ENCODE results near the gene TIGD1. TPM values are rescaled to one million over a fixed set of nuclear protein-coding genes. Genes with fewer than 3 reads are reported as not detected.

TIGD1 gene
- polyA plus RNA-seq, 1 of the 3 experiments (the other 2 are of a cell fraction) = 4.6 TPM

DNA sequence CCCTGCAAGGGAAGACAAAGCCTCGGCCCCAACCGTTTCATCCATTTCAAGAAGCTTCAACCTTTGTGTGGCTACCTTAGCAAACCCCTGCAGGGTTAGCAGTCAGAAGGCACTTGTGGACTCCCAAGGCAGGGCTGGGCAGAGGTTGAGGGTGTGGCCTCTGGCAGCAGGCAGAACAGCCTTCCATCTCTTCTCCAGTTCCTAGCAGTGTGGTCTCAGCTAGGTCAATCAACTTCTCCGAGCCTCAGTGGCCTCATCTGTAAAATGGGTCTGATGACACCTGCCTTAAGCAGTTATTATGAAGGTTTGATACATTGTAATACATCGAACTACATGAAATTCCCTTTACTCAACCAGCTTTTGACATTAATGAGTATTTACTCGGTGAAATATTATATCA is 37.0 kb downstream of the TIGD1 start (continued):
- TF ChIP-seq EP300 (IDR thresholded peaks at IDR 0.05; ENCODE audit: borderline replicate concordance in 1 of 2, low read depth in 1 of 2, low read length in 1 of 2) = no peak
- TF ChIP-seq, protein P1, sequence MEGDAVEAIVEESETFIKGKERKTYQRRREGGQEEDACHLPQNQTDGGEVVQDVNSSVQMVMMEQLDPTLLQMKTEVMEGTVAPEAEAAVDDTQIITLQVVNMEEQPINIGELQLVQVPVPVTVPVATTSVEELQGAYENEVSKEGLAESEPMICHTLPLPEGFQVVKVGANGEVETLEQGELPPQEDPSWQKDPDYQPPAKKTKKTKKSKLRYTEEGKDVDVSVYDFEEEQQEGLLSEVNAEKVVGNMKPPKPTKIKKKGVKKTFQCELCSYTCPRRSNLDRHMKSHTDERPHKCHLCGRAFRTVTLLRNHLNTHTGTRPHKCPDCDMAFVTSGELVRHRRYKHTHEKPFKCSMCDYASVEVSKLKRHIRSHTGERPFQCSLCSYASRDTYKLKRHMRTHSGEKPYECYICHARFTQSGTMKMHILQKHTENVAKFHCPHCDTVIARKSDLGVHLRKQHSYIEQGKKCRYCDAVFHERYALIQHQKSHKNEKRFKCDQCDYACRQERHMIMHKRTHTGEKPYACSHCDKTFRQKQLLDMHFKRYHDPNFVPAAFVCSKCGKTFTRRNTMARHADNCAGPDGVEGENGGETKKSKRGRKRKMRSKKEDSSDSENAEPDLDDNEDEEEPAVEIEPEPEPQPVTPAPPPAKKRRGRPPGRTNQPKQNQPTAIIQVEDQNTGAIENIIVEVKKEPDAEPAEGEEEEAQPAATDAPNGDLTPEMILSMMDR (IDR thresholded peaks at IDR 0.05) = no peak
- TF ChIP-seq, protein P2, sequence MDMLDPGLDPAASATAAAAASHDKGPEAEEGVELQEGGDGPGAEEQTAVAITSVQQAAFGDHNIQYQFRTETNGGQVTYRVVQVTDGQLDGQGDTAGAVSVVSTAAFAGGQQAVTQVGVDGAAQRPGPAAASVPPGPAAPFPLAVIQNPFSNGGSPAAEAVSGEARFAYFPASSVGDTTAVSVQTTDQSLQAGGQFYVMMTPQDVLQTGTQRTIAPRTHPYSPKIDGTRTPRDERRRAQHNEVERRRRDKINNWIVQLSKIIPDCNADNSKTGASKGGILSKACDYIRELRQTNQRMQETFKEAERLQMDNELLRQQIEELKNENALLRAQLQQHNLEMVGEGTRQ (IDR thresholded peaks at IDR 0.05; ENCODE audit: borderline replicate concordance, low read depth, low read length) = no peak

DNA sequence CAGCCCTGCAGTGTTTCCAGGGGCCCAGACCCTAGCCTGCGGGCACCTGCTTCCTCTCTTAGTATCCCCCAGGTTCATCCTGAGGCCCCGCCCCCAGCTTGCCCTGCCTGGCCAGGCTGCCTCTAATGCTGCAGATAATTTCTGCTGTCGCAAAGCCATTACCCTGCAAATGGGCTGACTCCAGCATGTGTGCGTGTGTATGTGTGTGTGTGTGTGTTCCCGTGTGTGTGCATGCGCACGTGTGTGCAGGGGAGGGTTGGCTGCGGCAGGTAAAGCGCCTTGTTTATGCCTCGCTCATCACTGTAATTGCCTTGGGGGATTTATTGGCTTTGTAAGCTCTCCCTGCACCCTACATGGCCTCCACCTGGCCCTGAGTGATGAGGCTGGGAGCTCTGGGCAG is 37.8 kb downstream of the TIGD1 start:
- Histone ChIP-seq H3F3A (replicated peaks; ENCODE audit: insufficient read depth) (no peaks in the 10 kb centered on the region), H4K20me1 (ENCODE audit: insufficient read depth) (no peaks in the 10 kb centered on the region), H3K27ac (ENCODE audit: low read depth in 2 of 2, low read length in 1 of 2) (no peak overlapping the region), H3K4me1 (ENCODE audit: control insufficient read depth in 1 of 2, insufficient read depth in 2 of 2, low read depth in 1 of 2, low read length in 1 of 2) (peaks cover 0 to 15% of the 10 kb centered on the region in 2 experiments; a peak in 1 of 4 replicates), H3K27me3 (ENCODE audit: insufficient read depth) (peaks cover 19% of the 10 kb centered on the region), H3K9me2 (no peaks in the 10 kb centered on the region), H2AFZ (ENCODE audit: low read depth) (no peak overlapping the region), H3K36me3 (replicated peaks in 1 of 2; ENCODE audit: control insufficient read depth in 1 of 2, insufficient read depth in 2 of 2, low read length in 1 of 2) (no peaks in the 10 kb centered on the region), H3K4me3 (ENCODE audit: low read depth in 2 of 2, low read length in 1 of 2) (no peak overlapping the region), H3K9ac (no peak overlapping the region), H3K4me2 (no peak overlapping the region), H3K9me3 (no peaks in the 10 kb centered on the region), H3K79me2 (ENCODE audit: insufficient read depth) (no peaks in the 10 kb centered on the region)
- TF ChIP-seq EP300 (IDR thresholded peaks at IDR 0.05; ENCODE audit: borderline replicate concordance in 1 of 2, low read depth in 1 of 2, low read length in 1 of 2) = no peak
- TF ChIP-seq EZH2phosphoT487 (IDR thresholded peaks at IDR 0.05; ENCODE audit: borderline replicate concordance, low read depth) = no peak
- no peak for TF ChIP-seq TCF12 (IDR thresholded peaks at IDR 0.05)
- no peak for TF ChIP-seq GATA2 (CRISPR knock-in tag; IDR thresholded peaks at IDR 0.05)
- TF ChIP-seq, protein P3, sequence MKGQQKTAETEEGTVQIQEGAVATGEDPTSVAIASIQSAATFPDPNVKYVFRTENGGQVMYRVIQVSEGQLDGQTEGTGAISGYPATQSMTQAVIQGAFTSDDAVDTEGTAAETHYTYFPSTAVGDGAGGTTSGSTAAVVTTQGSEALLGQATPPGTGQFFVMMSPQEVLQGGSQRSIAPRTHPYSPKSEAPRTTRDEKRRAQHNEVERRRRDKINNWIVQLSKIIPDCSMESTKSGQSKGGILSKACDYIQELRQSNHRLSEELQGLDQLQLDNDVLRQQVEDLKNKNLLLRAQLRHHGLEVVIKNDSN (IDR thresholded peaks at IDR 0.05; ENCODE audit: borderline replicate concordance, low read depth) = no peak
- 80% methylated on average over 9 of the region's 10 CpGs for WGBS (ENCODE audit: low lambda C conversion rate)
- no peak for DNase-seq
- ChIA-PET CTCF (interaction anchor here (0.9 to 3.9 kb wide), 6 partner anchors 9 to 77 kb away, joined by 4 to 55 read pairs (median 8); partner anchors contain the start of genes CHRND and PRSS56), POLR2A (no interaction called here)

DNA sequence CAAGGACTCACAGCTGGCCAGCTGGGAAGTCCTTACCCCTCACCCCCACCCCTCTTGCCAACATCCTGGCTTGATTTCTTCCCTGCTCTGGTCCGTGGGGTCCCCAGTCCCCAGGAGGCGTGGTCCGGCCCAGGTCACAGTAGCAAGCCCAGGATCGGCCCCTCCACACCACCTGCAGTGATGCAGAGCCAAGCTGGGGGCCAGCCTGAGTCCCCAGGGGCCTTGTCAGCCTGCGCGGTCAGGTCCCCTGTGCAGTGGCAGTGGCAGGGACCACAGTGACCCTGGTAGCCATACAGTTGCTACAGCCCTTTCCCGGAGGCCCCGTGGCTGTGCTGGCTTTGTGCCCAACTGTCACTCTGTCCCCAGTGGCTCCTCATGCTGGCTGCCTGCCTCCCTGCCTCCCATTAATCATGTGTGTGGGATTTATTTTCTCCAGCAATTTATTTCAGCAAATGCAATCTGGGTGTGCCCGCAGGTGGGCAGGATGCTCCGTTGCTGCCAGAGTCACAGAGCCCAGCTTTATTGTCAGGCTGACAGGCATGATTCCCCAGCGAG is 38.9 kb downstream of the TIGD1 start:
- no peak overlapping the region for H2AFZ ChIP-seq (ENCODE audit: low read depth)
- no peak overlapping the region for H3K9ac ChIP-seq
- H3K27me3 ChIP-seq (ENCODE audit: insufficient read depth) = peaks cover 19% of the 10 kb centered on the region
- peaks cover 0 to 22% of the 10 kb centered on the region in 2 experiments; a peak in 1 of 4 replicates for H3K4me1 ChIP-seq (ENCODE audit: control insufficient read depth in 1 of 2, insufficient read depth in 2 of 2, low read depth in 1 of 2, low read length in 1 of 2)
- no peak for TF ChIP-seq YY1 (IDR thresholded peaks at IDR 0.05; ENCODE audit: low read depth)
- 0 out of 2 replicates have a peak, but pooled peaks have one; percentile 30 for TF ChIP-seq MXI1 (IDR thresholded peaks at IDR 0.05; ENCODE audit: low read depth, low read length)
- no peak for TF ChIP-seq EZH2phosphoT487 (IDR thresholded peaks at IDR 0.05; ENCODE audit: borderline replicate concordance, low read depth)
- no peak overlapping the region for H3K4me2 ChIP-seq
- no peak overlapping the region for H3K4me3 ChIP-seq (ENCODE audit: low read depth in 2 of 2, low read length in 1 of 2)
- no peaks in the 10 kb centered on the region for H3F3A ChIP-seq (replicated peaks; ENCODE audit: insufficient read depth)
- no peaks in the 10 kb centered on the region for H3K79me2 ChIP-seq (ENCODE audit: insufficient read depth)
- WGBS (ENCODE audit: low lambda C conversion rate) = 30% methylated on average over 8 of the region's 11 CpGs
- H4K20me1 ChIP-seq (ENCODE audit: insufficient read depth) = no peaks in the 10 kb centered on the region
- H3K9me2 ChIP-seq = no peaks in the 10 kb centered on the region
- H3K36me3 ChIP-seq (replicated peaks in 1 of 2; ENCODE audit: control insufficient read depth in 1 of 2, insufficient read depth in 2 of 2, low read length in 1 of 2) = no peaks in the 10 kb centered on the region
- no peaks in the 10 kb centered on the region for H3K9me3 ChIP-seq
- no peak overlapping the region for H3K27ac ChIP-seq (ENCODE audit: low read depth in 2 of 2, low read length in 1 of 2)
- POLR2A ChIA-PET = no interaction called here
- peak; percentile 68 for DNase-seq
- CTCF ChIA-PET = interaction anchor here (1.5 to 3.9 kb wide), 3 partner anchors 10 to 65 kb away, joined by 4 to 55 read pairs (median 11); partner anchors contain the start of gene PRSS56
